ENCODE data around the gene SLC41A2. TPM values are rescaled to one million over a fixed set of nuclear protein-coding genes. Genes with fewer than 3 reads are reported as not detected.

The SLC41A2 gene
- total and polyA plus RNA-seq, 11 donors, result 0.30 to 12.8 (median 3.5) TPM

DNA sequence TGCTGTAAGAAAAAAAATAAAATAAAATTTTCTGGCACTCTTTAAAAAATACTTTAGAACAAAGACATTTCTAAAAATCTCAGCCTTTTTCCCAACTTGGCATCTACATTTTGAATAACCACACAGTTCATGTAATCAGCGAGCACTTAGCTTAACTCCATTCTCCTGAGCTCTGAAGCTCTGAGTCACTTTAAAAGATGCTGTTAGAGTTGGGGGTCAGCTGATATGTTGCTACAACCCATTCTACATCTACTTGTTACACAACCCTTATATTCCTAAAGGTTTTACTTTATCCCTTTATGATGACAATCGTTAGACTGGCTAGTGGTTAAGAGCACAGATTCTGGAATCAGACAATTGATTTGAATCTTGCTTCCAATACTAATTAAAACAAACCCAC, 48.3 kb downstream of the SLC41A2 start:
- WGBS, 4 donors, result 86 to 87% (median 87%) methylated on average over 2 of the region's 2 CpGs
- Histone ChIP-seq H3K4me1 (peaks cover 0 to 5% (median 0%) of the 10 kb centered on the region in 12 donors), H3K36me3 (no peaks in the 10 kb centered on the region), H3K9me3 (no peaks in the 10 kb centered on the region), H3K27me3 (no peaks in the 10 kb centered on the region), H3K27ac (peak overlapping the region in 1 of 12 donors; percentile 2), H3K4me3 (no peak overlapping the region)
- no peak for DNase-seq
- no peak for TF ChIP-seq POLR2A (IDR thresholded peaks at IDR 0.05)
- TF ChIP-seq, protein P1, sequence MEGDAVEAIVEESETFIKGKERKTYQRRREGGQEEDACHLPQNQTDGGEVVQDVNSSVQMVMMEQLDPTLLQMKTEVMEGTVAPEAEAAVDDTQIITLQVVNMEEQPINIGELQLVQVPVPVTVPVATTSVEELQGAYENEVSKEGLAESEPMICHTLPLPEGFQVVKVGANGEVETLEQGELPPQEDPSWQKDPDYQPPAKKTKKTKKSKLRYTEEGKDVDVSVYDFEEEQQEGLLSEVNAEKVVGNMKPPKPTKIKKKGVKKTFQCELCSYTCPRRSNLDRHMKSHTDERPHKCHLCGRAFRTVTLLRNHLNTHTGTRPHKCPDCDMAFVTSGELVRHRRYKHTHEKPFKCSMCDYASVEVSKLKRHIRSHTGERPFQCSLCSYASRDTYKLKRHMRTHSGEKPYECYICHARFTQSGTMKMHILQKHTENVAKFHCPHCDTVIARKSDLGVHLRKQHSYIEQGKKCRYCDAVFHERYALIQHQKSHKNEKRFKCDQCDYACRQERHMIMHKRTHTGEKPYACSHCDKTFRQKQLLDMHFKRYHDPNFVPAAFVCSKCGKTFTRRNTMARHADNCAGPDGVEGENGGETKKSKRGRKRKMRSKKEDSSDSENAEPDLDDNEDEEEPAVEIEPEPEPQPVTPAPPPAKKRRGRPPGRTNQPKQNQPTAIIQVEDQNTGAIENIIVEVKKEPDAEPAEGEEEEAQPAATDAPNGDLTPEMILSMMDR (IDR thresholded peaks at IDR 0.05), result no peak
- ATAC-seq, result no peak
- intact Hi-C loops (cut with DNase I), result no loop called here

Other genes with a start within 250 kb of the SLC41A2 start
- 10 to 100 TPM in 4 of 9 donors, 1 to 10 TPM in 5; 3.5 to 14.5 (median 9.3) TPM for gene NOPCHAP1, start 28.0 kb upstream of the SLC41A2 start, total RNA-seq
- 1 to 10 TPM; 5.6 to 7.4 TPM for gene NOPCHAP1, start 28.0 kb upstream of the SLC41A2 start, polyA plus RNA-seq
- gene ALDH1L2, start 126.2 kb upstream of the SLC41A2 start, total RNA-seq, result 1 to 10 TPM in 8 of 9 donors, under 1 TPM in 1; 0.81 to 6.7 (median 2.0) TPM
- 1 to 10 TPM in 1 of 2 donors, under 1 TPM in 1; 0.53 to 2.3 TPM for gene ALDH1L2, start 126.2 kb upstream of the SLC41A2 start, polyA plus RNA-seq
- 10 to 100 TPM; 15.3 to 42.9 (median 25.3) TPM for gene WASHC4, start 149.4 kb upstream of the SLC41A2 start, total RNA-seq
- 10 to 100 TPM in 1 of 2 donors, 1 to 10 TPM in 1; 9.3 to 14.6 TPM for gene WASHC4, start 149.4 kb upstream of the SLC41A2 start, polyA plus RNA-seq

All from heart left ventricle (tissue), 16 donors.